ENCODE measurements around the gene CANT1. TPM values are rescaled to one million over a fixed set of nuclear protein-coding genes. Genes with fewer than 3 reads are reported as not detected.

CANT1 gene
- total RNA-seq, 4 donors from 2014 or later = 21.2 to 33.7 (median 27.0) TPM

DNA sequence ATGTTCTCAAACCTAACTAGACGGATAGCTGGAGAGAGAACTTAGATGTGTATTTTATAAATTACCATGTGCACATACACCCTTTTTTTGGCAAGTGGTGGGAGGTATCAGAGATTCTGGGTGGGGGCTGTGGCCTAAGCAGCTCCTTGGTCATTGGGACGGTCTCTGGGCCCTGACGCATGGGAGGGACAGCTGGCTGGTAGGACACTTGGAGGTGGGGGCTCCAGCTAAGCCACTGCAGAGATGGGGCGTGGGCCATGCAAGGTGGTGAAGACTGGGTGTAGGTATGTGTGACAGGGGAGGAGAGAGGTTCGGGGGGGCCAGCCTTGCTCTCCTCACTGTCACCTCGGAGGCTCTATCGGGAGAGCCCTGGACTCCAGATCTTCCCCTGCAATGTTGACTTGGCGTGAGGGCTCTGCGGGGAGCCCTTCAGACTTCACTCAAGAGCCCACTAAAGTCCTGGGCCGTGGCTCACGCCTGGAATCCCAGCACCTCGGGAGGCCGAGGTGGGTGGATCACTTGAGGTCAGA lies 31.5 kb upstream of the CANT1 start:
- intact Hi-C loops (cut with DNase I) = no loop called here
- no peak for DNase-seq (ENCODE audit: extremely low spot score)

DNA sequence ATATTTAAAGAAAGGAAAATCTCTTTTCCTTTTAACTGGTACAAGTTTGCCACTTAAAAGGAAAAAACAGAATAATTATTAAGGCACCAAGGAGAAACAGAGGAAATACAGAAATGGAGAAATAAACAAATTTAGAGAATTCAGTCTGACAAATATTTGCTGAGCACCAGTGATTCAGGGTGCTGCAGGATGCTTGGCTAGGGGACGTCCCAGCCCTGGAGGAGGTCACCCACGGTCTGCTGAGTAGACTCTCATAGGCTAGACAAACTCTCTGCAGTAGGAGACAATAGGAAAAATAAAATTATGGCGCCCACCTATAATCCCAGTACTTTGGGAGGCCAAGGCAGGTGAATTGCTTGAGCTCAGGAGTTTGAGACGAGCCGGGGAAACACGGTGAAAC lies 30.3 kb upstream of the CANT1 start:
- WGBS = 93% methylated on average over 6 of the region's 6 CpGs
- intact Hi-C loops (cut with DNase I) = no loop called here
- H3K27me3 ChIP-seq = no peaks in the 10 kb centered on the region
- H3K4me3 ChIP-seq = no peak overlapping the region
- peaks cover 5 to 38% (median 31%) of the 10 kb centered on the region in 4 donors for H3K4me1 ChIP-seq
- peaks cover 0 to 9% (median 2%) of the 10 kb centered on the region in 4 donors for H3K36me3 ChIP-seq
- no peaks in the 10 kb centered on the region for H3K9me3 ChIP-seq
- TF ChIP-seq EP300 (IDR thresholded peaks at IDR 0.05) (no peak), POLR2A (IDR thresholded peaks at IDR 0.05; ENCODE audit: low read depth) (no peak), POLR2AphosphoS5 (IDR thresholded peaks at IDR 0.05) (no peak)
- no peak overlapping the region for H3K27ac ChIP-seq (replicated peaks in 1 of 4)
- DNase-seq (ENCODE audit: extremely low spot score) = no peak

More for the DNA sequence above, 31.5 kb upstream of the CANT1 start:
- no peaks in the 10 kb centered on the region for H3K9me3 ChIP-seq
- H3K4me1 ChIP-seq = peaks cover 3 to 38% (median 28%) of the 10 kb centered on the region in 4 donors
- H3K27ac ChIP-seq (replicated peaks in 1 of 4) = peak overlapping the region in 1 of 4 donors; percentile 50
- H3K36me3 ChIP-seq = peaks cover 0 to 9% (median 2%) of the 10 kb centered on the region in 4 donors
- no peaks in the 10 kb centered on the region for H3K27me3 ChIP-seq
- WGBS = 89% methylated on average over 12 of the region's 13 CpGs
- TF ChIP-seq POLR2AphosphoS5 (IDR thresholded peaks at IDR 0.05) (no peak), POLR2A (IDR thresholded peaks at IDR 0.05; ENCODE audit: low read depth) (no peak), EP300 (IDR thresholded peaks at IDR 0.05) (no peak)
- TF ChIP-seq, protein P1, sequence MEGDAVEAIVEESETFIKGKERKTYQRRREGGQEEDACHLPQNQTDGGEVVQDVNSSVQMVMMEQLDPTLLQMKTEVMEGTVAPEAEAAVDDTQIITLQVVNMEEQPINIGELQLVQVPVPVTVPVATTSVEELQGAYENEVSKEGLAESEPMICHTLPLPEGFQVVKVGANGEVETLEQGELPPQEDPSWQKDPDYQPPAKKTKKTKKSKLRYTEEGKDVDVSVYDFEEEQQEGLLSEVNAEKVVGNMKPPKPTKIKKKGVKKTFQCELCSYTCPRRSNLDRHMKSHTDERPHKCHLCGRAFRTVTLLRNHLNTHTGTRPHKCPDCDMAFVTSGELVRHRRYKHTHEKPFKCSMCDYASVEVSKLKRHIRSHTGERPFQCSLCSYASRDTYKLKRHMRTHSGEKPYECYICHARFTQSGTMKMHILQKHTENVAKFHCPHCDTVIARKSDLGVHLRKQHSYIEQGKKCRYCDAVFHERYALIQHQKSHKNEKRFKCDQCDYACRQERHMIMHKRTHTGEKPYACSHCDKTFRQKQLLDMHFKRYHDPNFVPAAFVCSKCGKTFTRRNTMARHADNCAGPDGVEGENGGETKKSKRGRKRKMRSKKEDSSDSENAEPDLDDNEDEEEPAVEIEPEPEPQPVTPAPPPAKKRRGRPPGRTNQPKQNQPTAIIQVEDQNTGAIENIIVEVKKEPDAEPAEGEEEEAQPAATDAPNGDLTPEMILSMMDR (IDR thresholded peaks at IDR 0.05) = no peak
- no peak overlapping the region for H3K4me3 ChIP-seq

DNA sequence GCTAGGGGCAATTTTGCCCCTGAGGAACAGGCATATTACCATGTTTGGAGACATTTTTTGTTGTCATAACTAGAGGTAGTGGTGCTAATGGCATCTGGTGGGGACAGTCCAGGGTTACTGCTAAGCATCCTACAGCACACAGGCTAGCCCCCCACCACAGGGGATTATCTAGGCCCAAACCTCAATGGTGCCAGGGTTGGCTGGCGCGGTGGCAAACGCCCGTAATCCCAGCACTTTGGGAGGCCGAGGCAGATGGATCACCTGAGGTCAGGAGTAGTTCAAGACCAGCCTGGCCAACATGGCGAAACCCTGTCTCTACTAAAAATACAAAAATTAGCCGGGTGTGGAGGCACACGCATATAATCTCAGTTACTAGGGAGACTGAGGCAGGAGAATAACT lies 29.6 kb upstream of the CANT1 start:
- WGBS = 88% methylated on average over 8 of the region's 8 CpGs
- peaks cover 0 to 4% (median 0%) of the 10 kb centered on the region in 4 donors for H3K36me3 ChIP-seq
- no peaks in the 10 kb centered on the region for H3K9me3 ChIP-seq
- no peaks in the 10 kb centered on the region for H3K27me3 ChIP-seq
- H3K4me3 ChIP-seq = no peak overlapping the region
- DNase-seq (ENCODE audit: extremely low spot score) = no peak
- H3K4me1 ChIP-seq = peaks cover 12 to 45% (median 38%) of the 10 kb centered on the region in 4 donors
- H3K27ac ChIP-seq (replicated peaks in 1 of 4) = peak overlapping the region; percentile 39 to 61 (median 54)
- TF ChIP-seq EP300 (IDR thresholded peaks at IDR 0.05) (no peak), POLR2AphosphoS5 (IDR thresholded peaks at IDR 0.05) (no peak), POLR2A (IDR thresholded peaks at IDR 0.05; ENCODE audit: low read depth) (no peak)
- TF ChIP-seq, protein P1 (IDR thresholded peaks at IDR 0.05) = no peak
- intact Hi-C loops (cut with DNase I) = no loop called here

DNA sequence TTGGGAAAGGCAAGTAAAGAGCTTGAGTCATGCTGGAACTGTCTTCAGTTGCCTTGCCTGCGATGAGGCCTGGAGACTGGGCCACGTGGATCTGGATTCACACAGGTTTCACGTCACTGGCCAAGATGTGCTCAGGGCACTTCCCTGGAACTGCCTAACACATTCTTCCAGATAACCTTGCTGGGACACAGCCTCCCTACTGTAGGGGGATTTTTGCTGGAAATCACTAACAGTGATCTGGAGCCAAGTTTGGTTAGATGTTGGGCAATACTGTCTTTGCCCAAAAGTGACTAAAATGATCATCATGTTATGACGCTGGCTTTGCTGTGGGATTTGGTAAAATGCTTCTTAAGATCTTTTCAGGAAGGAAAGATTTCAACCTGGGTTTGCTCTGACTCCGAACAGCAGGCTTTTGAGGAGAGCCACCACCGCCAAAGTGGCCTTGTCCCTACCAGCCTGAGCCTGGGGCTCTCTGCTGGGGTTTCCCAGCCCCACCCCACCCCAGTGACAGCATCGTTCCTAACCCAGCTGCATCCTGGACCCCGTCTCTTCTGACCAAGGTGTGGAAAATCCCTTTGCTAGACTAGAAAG lies 29.1 kb upstream of the CANT1 start:
- Histone ChIP-seq H3K27me3 (no peaks in the 10 kb centered on the region), H3K36me3 (no peaks in the 10 kb centered on the region), H3K4me3 (no peak overlapping the region), H3K9me3 (no peaks in the 10 kb centered on the region), H3K27ac (replicated peaks in 1 of 4) (peak overlapping the region; percentile 39 to 61 (median 54)), H3K4me1 (peaks cover 17 to 50% (median 43%) of the 10 kb centered on the region in 4 donors)
- intact Hi-C loops (cut with DNase I) = no loop called here
- 65% methylated on average over 7 of the region's 8 CpGs for WGBS
- DNase-seq (ENCODE audit: extremely low spot score) = no peak
- TF ChIP-seq POLR2A (IDR thresholded peaks at IDR 0.05; ENCODE audit: low read depth) (no peak), POLR2AphosphoS5 (IDR thresholded peaks at IDR 0.05) (peak; percentile 31 to 60)

DNA sequence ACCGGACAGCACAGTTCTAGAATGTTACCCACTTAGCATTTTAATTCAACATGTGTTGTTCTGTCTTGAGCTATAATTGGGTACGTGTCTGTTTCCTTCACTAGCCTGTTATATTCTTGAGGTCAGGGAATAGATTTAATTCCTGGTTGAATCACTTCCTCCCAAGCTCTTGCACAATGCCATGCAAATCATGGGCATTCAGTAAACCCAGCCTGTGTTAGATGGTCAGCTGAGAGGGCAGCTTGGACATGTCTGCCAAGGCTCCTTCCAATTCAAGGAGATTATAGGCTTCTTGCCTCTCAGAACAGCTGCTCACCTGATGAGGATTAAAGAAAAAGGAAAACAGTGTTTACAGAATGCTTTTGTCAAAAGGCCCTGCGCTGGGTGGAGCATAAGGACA lies 27.0 kb upstream of the CANT1 start:
- TF ChIP-seq POLR2A (IDR thresholded peaks at IDR 0.05; ENCODE audit: low read depth) (no peak), POLR2AphosphoS5 (IDR thresholded peaks at IDR 0.05) (peak; percentile 48 to 54)
- TF ChIP-seq, protein P1 (IDR thresholded peaks at IDR 0.05) = no peak
- 70% methylated on average over 3 of the region's 3 CpGs for WGBS
- Histone ChIP-seq H3K36me3 (no peaks in the 10 kb centered on the region), H3K27ac (replicated peaks in 1 of 4) (peak overlapping the region; percentile 2 to 55 (median 28)), H3K4me1 (peaks cover 24 to 59% (median 48%) of the 10 kb centered on the region in 4 donors), H3K4me3 (no peak overlapping the region), H3K27me3 (no peaks in the 10 kb centered on the region), H3K9me3 (no peaks in the 10 kb centered on the region)
- no peak for DNase-seq (ENCODE audit: extremely low spot score)
- intact Hi-C loops (cut with DNase I) = no loop called here

Data from esophagus muscularis mucosa (tissue), 4 donors.